ENCODE measurements around the gene FRMD7. TPM values are rescaled to one million over a fixed set of nuclear protein-coding genes. Genes with fewer than 3 reads are reported as not detected.
"Not testable (repeated sequence)": the region's sequence is repeated elsewhere in the genome, so short reads cannot be mapped to it uniquely, and the experiment has no call there.

FRMD7 gene
- total and polyA plus RNA-seq, 8 donors = not detected

DNA sequence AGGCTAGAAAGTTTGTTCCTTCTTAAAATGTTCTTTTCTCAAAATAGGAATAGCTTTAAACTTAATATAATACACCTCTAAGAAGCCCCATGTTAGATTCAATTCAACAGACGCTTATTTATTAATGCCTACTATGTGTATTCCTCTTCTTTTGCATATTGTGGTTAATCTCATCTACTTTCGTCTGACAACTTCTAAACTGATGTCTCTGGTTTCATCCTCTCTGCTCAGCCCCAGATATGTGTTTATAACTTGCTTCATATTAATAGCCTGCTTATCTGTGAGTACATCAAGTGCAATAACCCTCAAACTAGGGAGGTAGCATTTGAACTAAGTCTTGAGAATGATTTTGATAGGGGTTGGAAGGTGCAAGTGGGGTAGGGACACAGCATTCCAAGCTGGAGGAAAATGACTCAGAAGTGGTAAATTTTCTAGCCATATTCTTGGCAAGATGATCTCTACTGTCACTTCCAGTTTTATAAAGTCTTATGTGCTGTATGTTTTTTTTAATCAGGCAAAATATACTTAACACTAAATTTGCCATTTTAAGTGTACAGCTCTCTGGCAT lies 67.8 kb downstream of the FRMD7 start:
- 69 to 91% (median 86%) methylated on average over 2 of the region's 2 CpGs for WGBS, 5 donors
- Histone ChIP-seq H3K4me1 (no peaks in the 10 kb centered on the region), H3K9me3 (no peaks in the 10 kb centered on the region), H3K4me3 (no peak overlapping the region), H3K27ac (no peak overlapping the region), H3K27me3 (peaks cover 0 to 8% (median 0%) of the 10 kb centered on the region in 3 donors), H3K36me3 (no peaks in the 10 kb centered on the region)
- DNase-seq = no peak
- TF ChIP-seq EP300 (IDR thresholded peaks at IDR 0.05) (no peak), POLR2AphosphoS5 (IDR thresholded peaks at IDR 0.05) (no peak), POLR2A (IDR thresholded peaks at IDR 0.05) (no peak)
- TF ChIP-seq, protein P1, sequence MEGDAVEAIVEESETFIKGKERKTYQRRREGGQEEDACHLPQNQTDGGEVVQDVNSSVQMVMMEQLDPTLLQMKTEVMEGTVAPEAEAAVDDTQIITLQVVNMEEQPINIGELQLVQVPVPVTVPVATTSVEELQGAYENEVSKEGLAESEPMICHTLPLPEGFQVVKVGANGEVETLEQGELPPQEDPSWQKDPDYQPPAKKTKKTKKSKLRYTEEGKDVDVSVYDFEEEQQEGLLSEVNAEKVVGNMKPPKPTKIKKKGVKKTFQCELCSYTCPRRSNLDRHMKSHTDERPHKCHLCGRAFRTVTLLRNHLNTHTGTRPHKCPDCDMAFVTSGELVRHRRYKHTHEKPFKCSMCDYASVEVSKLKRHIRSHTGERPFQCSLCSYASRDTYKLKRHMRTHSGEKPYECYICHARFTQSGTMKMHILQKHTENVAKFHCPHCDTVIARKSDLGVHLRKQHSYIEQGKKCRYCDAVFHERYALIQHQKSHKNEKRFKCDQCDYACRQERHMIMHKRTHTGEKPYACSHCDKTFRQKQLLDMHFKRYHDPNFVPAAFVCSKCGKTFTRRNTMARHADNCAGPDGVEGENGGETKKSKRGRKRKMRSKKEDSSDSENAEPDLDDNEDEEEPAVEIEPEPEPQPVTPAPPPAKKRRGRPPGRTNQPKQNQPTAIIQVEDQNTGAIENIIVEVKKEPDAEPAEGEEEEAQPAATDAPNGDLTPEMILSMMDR (IDR thresholded peaks at IDR 0.05) = no peak
- intact Hi-C loops (cut with DNase I; ENCODE audit: low total_unique reads) = no loop called here

DNA sequence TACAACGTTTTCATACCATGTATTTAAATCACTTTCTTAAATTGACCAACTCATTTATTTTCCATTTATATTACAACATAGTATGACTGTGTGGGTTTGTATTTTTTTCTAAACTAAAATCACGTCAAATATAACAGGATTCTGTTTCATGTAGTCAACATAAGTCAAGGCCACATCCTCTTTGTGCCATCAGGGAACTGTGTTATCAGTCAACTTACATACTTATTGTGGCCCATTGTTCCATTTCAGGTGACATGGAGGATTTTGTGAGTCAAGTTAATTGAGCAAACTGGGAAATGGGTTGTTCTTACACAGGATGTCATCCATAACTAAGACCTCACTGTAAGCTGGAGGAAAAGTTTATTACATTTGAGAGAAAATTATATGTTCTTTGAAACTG lies 68.8 kb downstream of the FRMD7 start:
- TF ChIP-seq POLR2AphosphoS5 (IDR thresholded peaks at IDR 0.05) = no peak
- no peak for TF ChIP-seq EP300 (IDR thresholded peaks at IDR 0.05)
- TF ChIP-seq, protein P1 (IDR thresholded peaks at IDR 0.05) = no peak
- no peak for TF ChIP-seq POLR2A (IDR thresholded peaks at IDR 0.05)
- H3K36me3 ChIP-seq = no peaks in the 10 kb centered on the region
- DNase-seq = no peak
- 57 to 80% (median 76%) methylated on average over 2 of the region's 2 CpGs for WGBS, 5 donors
- H3K4me3 ChIP-seq = no peak overlapping the region
- no peak overlapping the region for H3K27ac ChIP-seq
- no peaks in the 10 kb centered on the region for H3K4me1 ChIP-seq
- intact Hi-C loops (cut with DNase I; ENCODE audit: low total_unique reads) = no loop called here
- H3K9me3 ChIP-seq = no peaks in the 10 kb centered on the region
- H3K27me3 ChIP-seq = peaks cover 0 to 8% (median 0%) of the 10 kb centered on the region in 3 donors

DNA sequence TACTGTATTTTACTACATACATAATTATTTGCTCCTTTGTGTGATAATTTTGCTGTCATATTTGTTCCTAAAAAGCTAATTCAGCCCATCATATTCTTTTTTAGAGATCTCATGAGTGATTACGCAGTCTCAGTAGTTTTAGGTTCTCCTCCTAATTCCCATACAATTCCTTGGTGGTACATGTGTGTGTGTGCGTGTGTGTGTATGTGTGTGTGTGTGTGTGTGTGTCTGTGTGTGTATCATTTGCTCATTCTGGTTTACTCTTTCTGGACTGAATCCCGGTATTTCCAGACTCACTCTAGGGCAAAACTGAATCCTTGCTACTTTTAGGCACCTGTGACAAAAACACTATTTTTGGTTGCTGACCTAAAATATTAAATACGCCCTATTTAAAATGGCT lies 69.8 kb downstream of the FRMD7 start:
- no peak overlapping the region for H3K27ac ChIP-seq
- no peaks in the 10 kb centered on the region for H3K9me3 ChIP-seq
- no peaks in the 10 kb centered on the region for H3K4me1 ChIP-seq
- TF ChIP-seq EP300 (IDR thresholded peaks at IDR 0.05) = no peak
- TF ChIP-seq POLR2A (IDR thresholded peaks at IDR 0.05) = no peak
- TF ChIP-seq, protein P1 (IDR thresholded peaks at IDR 0.05) = no peak
- no peak overlapping the region for H3K4me3 ChIP-seq
- no peak for DNase-seq
- peaks cover 0 to 8% (median 0%) of the 10 kb centered on the region in 3 donors for H3K27me3 ChIP-seq
- 84 to 97% (median 90%) methylated on average over 4 of the region's 4 CpGs for WGBS, 5 donors
- H3K36me3 ChIP-seq = no peaks in the 10 kb centered on the region
- intact Hi-C loops (cut with DNase I; ENCODE audit: low total_unique reads) = no loop called here

DNA sequence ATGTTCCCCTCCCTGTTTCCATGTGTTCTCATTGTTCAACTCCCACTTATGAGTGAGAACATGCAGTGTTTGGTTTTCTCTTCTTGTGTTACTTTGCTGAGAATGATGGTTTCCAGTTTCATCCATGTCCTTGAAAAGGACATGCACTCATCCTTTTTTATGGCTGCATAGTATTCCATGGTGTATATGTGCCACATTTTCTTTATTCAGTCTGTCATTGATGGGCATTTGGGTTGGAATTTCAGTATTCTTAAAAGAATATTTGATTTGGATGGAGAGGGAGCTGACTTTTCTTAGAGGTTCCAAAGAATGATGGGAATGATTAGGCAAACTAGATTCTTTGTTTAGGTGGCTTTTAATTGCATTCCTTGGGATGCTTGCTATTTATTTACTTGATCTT lies 76.0 kb downstream of the FRMD7 start:
- H3K4me1 ChIP-seq; H3K4me3 ChIP-seq; intact Hi-C loops (cut with DNase I; ENCODE audit: low total_unique reads); DNase-seq; H3K9me3 ChIP-seq; H3K27me3 ChIP-seq; H3K27ac ChIP-seq; H3K36me3 ChIP-seq: not testable (repeated sequence)

DNA sequence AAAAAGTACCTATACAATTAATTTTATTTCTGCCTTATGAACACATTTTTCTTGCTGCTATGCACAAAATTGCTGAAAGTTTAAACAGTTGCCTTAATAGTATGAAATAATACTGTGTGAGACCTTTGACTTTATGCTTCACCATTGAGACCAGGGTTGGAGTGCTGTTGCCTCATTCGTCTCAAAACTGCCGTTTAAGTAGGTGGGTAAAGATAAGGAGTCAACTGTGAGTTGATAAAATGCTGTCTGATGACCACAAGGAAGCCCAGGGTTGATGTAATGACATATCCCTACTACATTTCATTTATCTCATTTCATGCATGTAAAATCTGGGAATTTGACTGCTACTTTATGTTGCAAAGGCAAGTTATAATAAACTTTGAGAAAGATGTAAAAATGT lies 81.3 kb downstream of the FRMD7 start:
- intact Hi-C loops (cut with DNase I; ENCODE audit: low total_unique reads) = no loop called here
- no peaks in the 10 kb centered on the region for H3K36me3 ChIP-seq
- H3K9me3 ChIP-seq = peaks cover 0 to 1% (median 0%) of the 10 kb centered on the region in 4 donors
- peaks cover 0 to 4% (median 0%) of the 10 kb centered on the region in 3 donors for H3K27me3 ChIP-seq
- no peak for DNase-seq
- no peak overlapping the region for H3K27ac ChIP-seq
- WGBS, 5 donors = 28 to 39% (median 34%) methylated on average over 2 of the region's 2 CpGs
- TF ChIP-seq POLR2AphosphoS5 (IDR thresholded peaks at IDR 0.05) (no peak), POLR2A (IDR thresholded peaks at IDR 0.05) (no peak), EP300 (IDR thresholded peaks at IDR 0.05) (no peak)
- TF ChIP-seq, protein P1 (IDR thresholded peaks at IDR 0.05) = no peak
- no peaks in the 10 kb centered on the region for H3K4me1 ChIP-seq
- no peak overlapping the region for H3K4me3 ChIP-seq

Data from stomach (tissue), 9 donors.